HepG2 (cell line): Measurements from ENCODE around the gene MTHFD2L. TPM values are rescaled to one million over a fixed set of nuclear protein-coding genes. Genes with fewer than 3 reads are reported as not detected.

Experiments used
- ATAC-seq: fragments of 200-7000 bp; cut with Tn5 transposase; 3 replicates; pipeline ENCODE4 v1.9.1; 2020; ENCODE audit warnings: mild to moderate bottlenecking, moderate library complexity
- BruUV-seq: library from RNA; stranded (reverse); fragments of 400-500 nt; replicated peaks from 2 replicates; lab custom pipeline; 2021; lab: Mats Ljungman, UMichigan
- CTCF ChIA-PET: fragments of 300-600 bp; formaldehyde crosslinking; extraction: SDS; loops from one replicate; lab custom pipeline; 2021; ENCODE audit warnings: low total read pairs, inconsistent platforms, low intra/inter-chr PET ratio; lab: Yijun Ruan, JAX
- POLR2A ChIA-PET: fragments of 350-600 bp; sonication (Branson Sonifier 250); formaldehyde crosslinking; loops from one replicate; lab custom pipeline; 2020; ENCODE audit warnings: antibody characterized with exemption, inconsistent platforms; lab: Yijun Ruan, JAX
- DNase-seq: peaks from one replicate; pipeline ENCODE4 v3.0.0-alpha.2; 2015; ENCODE audit warnings: low spot score
- FAIRE-seq: peaks from 3 replicates; lab custom pipeline; 2011; peaks lifted over from hg19 to GRCh38; lab: Jason Lieb, UNC
- H2AFZ ChIP-seq: one replicate; pipeline ENCODE4 v1.6.1; 2011; ENCODE audit warnings: low read length, inconsistent platforms
- H3K27ac ChIP-seq: fragments of 300-600 bp; 3 replicates; pipeline ENCODE4 v1.8.0; 2011; ENCODE audit warnings: mixed run types, mild to moderate bottlenecking, mixed read lengths, low read length, inconsistent platforms; ENCODE audit not compliant: insufficient read depth; ENCODE audit errors: extremely low read length
- H3K27me3 ChIP-seq, 2 experiments: fragments of 200-600 bp in 1 of 2; 2 replicates in 1 of 2; 3 replicates in 1 of 2; pipeline versions ENCODE4 v1.6.0 to v1.8.0; 2011; ENCODE audit warnings: low read length in 2 of 2, mild to moderate bottlenecking in 2 of 2, moderate library complexity in 2 of 2, inconsistent platforms in 1 of 2; ENCODE audit not compliant: insufficient read depth in 2 of 2, control insufficient read depth in 1 of 2
- H3K36me3 ChIP-seq, 2 experiments: fragments of 200-600 bp in 1 of 2; replicated peaks in 1 of 2; 2 replicates in 1 of 2; 3 replicates in 1 of 2; pipeline versions ENCODE4 v1.5.1 to v1.8.0; 2011; ENCODE audit warnings: low read length in 2 of 2, inconsistent platforms in 1 of 2; ENCODE audit not compliant: insufficient read depth in 2 of 2, control insufficient read depth in 1 of 2
- H3K4me1 ChIP-seq: 2 replicates; pipeline ENCODE4 v1.5.1; 2012; ENCODE audit warnings: low read length, inconsistent platforms; ENCODE audit not compliant: insufficient read depth
- H3K4me2 ChIP-seq: 2 replicates; pipeline ENCODE4 v1.6.0; 2011; ENCODE audit warnings: low read depth, low read length, inconsistent platforms
- H3K4me3 ChIP-seq, 3 experiments: fragments of 200-600 bp in 1 of 3; sonication (generic), shearing (Covaris generic) in 1 of 3; replicated peaks in 1 of 3; 2 replicates each; pipeline ENCODE4 v1.5.1; 2011 to 2016; ENCODE audit warnings: low read length in 3 of 3, inconsistent platforms in 2 of 3, low read depth in 2 of 3, mild to moderate bottlenecking in 2 of 3, control low read depth in 1 of 3, mixed read lengths in 1 of 3; ENCODE audit not compliant: insufficient read depth in 1 of 3
- H3K79me2 ChIP-seq: one replicate; pipeline ENCODE4 v1.6.1; 2011; ENCODE audit warnings: low read length, inconsistent platforms; ENCODE audit not compliant: insufficient read depth
- H3K9ac ChIP-seq: 2 replicates; pipeline ENCODE4 v1.6.0; 2011; ENCODE audit warnings: mild to moderate bottlenecking, low read depth, low read length, inconsistent platforms; ENCODE audit not compliant: insufficient read depth
- H3K9me3 ChIP-seq: 2 replicates; pipeline ENCODE4 v1.5.1; 2012; ENCODE audit warnings: mild to moderate bottlenecking, low read length
- H4K20me1 ChIP-seq: 2 replicates; pipeline ENCODE4 v1.6.0; 2011; ENCODE audit warnings: inconsistent platforms, mild to moderate bottlenecking, low read length, moderate library complexity; ENCODE audit not compliant: insufficient read depth
- MAFF ChIP-seq: IDR thresholded peaks from 2 replicates; pipeline ENCODE4 v1.6.1; 2011; ENCODE audit warnings: low read depth, low read length, improper control_type of control experiment
- MAFK ChIP-seq, 2 experiments: IDR thresholded peaks in 1 of 2; conservative IDR thresholded peaks in 1 of 2; 2 replicates each; pipeline ENCODE4 v1.6.1; 2011; ENCODE audit warnings: improper control_type of control experiment in 2 of 2, low read length in 2 of 2
- MED1 ChIP-seq: sonication (generic); formaldehyde crosslinking; IDR thresholded peaks from 2 replicates; pipeline ENCODE4 v1.4.0; 2020; ENCODE audit warnings: missing genetic modification reagents
- NCOA1 ChIP-seq: sonication (generic); formaldehyde crosslinking; IDR thresholded peaks from 2 replicates; pipeline ENCODE4 v1.9.0; 2021; ENCODE audit warnings: missing genetic modification reagents
- NR0B2 ChIP-seq: sonication (generic); formaldehyde crosslinking; IDR thresholded peaks from 2 replicates; pipeline ENCODE4 v1.4.0; 2020; ENCODE audit warnings: mild to moderate bottlenecking, missing genetic modification reagents
- PAWR ChIP-seq: sonication (generic); formaldehyde crosslinking; IDR thresholded peaks from 2 replicates; pipeline ENCODE4 v1.4.0; 2020; ENCODE audit warnings: missing genetic modification reagents, mild to moderate bottlenecking, borderline replicate concordance
- PLSCR1 ChIP-seq: sonication (generic); formaldehyde crosslinking; IDR thresholded peaks from 2 replicates; pipeline ENCODE4 v1.5.0; 2020; ENCODE audit warnings: missing genetic modification reagents, mild to moderate bottlenecking, borderline replicate concordance
- THYN1 ChIP-seq: sonication (generic); formaldehyde crosslinking; IDR thresholded peaks from 2 replicates; pipeline ENCODE4 v1.8.1; 2023; ENCODE audit warnings: low read depth, mild to moderate bottlenecking, moderate library complexity, missing genetic modification reagents, borderline replicate concordance
- ZNF709 ChIP-seq: sonication (generic); formaldehyde crosslinking; IDR thresholded peaks from 2 replicates; pipeline ENCODE4 v1.5.0; 2020; ENCODE audit warnings: mild to moderate bottlenecking, missing genetic modification reagents
- ZZZ3 ChIP-seq: sonication (generic); formaldehyde crosslinking; IDR thresholded peaks from 2 replicates; pipeline ENCODE4 v1.4.0; 2020; ENCODE audit warnings: missing genetic modification reagents, mild to moderate bottlenecking, borderline replicate concordance
- WGBS: methylation state at CpG from one replicate; pipeline ENCODE4 v1.1.6; 2017; ENCODE audit warnings: low lambda C conversion rate; 5-methylcytosine and 5-hydroxymethylcytosine counted together
- in situ Hi-C: cut with HindIII; loops from 2 replicates; pipeline ENCODE4 v1.10.0; 2017; ENCODE audit warnings: low pct_unique_long_range_greater_than_20kb; ENCODE audit not compliant: extremely low pct_ligation_motif_present
- intact Hi-C: fragments of 100-400 bp; cut with micrococcal nuclease; formaldehyde crosslinking; loops from one replicate; pipeline ENCODE4 v1.10.0; 2022; ENCODE audit not compliant: unreplicated experiment
- polyA plus RNA-seq, 8 experiments: library from polyadenylated mRNA; depleted of rRNA in 3 of 8; stranded (reverse) in 7 of 8; unstranded in 1 of 8; fragments of >200 nt; fragmentation: Illumina TruSeq in 4 of 8; extraction: Trizol in 4 of 8; gene quantifications; 2 replicates each; pipeline versions ENCODE4 v1.2.1 to v1.2.3, GENCODE V29; 2011 to 2016; ENCODE audit warnings: low read depth in 4 of 8, missing spikeins in 1 of 8, mixed read lengths in 1 of 8; ENCODE audit not compliant: insufficient read depth in 1 of 8
- total RNA-seq, 5 experiments: library from RNA; depleted of rRNA; stranded (reverse); fragments of >200 nt; fragmentation: Illumina TruSeq; extraction: Trizol; gene quantifications; 2 replicates each; pipeline ENCODE4 v1.2.3, GENCODE V29; 2016; ENCODE audit warnings: low read depth in 1 of 5

MTHFD2L gene
- total and polyA plus RNA-seq, 2 of the 13 experiments (the other 11 are each of a cell fraction or from before 2014, with no cell fraction given) = 10.5 to 14.9 TPM

GRCh38 chr4:74157561-74158465 lies at the start of gene MTHFD2L (continued):
- peak; percentile 76 for TF ChIP-seq NR0B2 (CRISPR knock-in tag)
- TF ChIP-seq THYN1 = no peak
- peak; percentile 40; the same call in 1 of the 2 replicates for TF ChIP-seq ZZZ3 (CRISPR knock-in tag)
- TF ChIP-seq PLSCR1 (CRISPR knock-in tag) = no peak
- no peak for TF ChIP-seq PAWR (CRISPR knock-in tag)

- CTCF ChIA-PET = no interaction called here
- FAIRE-seq = no peak
- TF ChIP-seq MED1 (no peak), MAFF (peak; percentile 82), ZNF709 (CRISPR knock-in tag) (no peak), NCOA1 (CRISPR knock-in tag) (no peak), MAFK (conservative IDR thresholded peaks at IDR 0.05 in 1 of 2, IDR thresholded peaks at IDR 0.05 in 1 of 2; ENCODE audit: low read length in 2 of 2) (peak; percentile 85 to 92)
- ATAC-seq = no peak
- intact Hi-C loops = no loop called here
- POLR2A ChIA-PET = no interaction called here
- in situ Hi-C loops = no loop called here
- Histone ChIP-seq H3K36me3 (no peaks in the 10 kb centered on the region), H3K27me3 (no peaks in the 10 kb centered on the region), H2AFZ (no peak overlapping the region), H3K9ac (no peak overlapping the region), H3K79me2 (no peaks in the 10 kb centered on the region), H3K4me2 (no peak overlapping the region), H3K9me3 (no peaks in the 10 kb centered on the region), H3K4me1 (peaks cover 10% of the 10 kb centered on the region; the same call in 1 of the 2 replicates), H4K20me1 (no peaks in the 10 kb centered on the region), H3K4me3 (no peak overlapping the region), H3K27ac (no peak overlapping the region)
- DNase-seq = no peak
- WGBS = 35% methylated on average over 1 of the region's 1 CpG
- BruUV-seq = no TSS peak
Measured at GRCh38 chr4:74108457-74109115, 49.3 kb upstream of the MTHFD2L start.
